ENCODE results near the gene CHERP. TPM values are rescaled to one million over a fixed set of nuclear protein-coding genes. Genes with fewer than 3 reads are reported as not detected.
"Not testable (repeated sequence)": the region's sequence is repeated elsewhere in the genome, so short reads cannot be mapped to it uniquely, and the experiment has no call there.

Gene CHERP
- total RNA-seq, 1 donor from 2014 or later, result 70.8 TPM

DNA sequence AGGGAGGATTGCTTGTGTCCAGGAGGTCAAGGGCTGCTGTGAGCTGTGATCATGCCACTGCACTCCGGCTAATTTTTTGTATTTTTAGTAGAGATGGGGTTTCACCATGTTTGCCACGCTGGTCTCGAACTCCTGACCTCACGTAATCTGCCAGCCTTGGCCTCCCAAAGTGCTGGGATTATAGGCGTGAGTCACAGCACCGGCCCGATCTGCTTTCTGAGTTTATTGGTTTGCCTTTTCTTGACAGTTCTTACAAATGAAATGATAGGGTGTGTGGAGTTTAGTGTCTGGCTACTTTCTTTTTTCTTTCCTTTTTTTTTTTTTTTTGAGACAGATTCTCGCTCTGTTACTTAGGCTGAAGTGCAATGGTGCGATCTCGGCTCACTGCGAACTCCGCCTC is 45.2 kb downstream of the CHERP start:
- DNase-seq (ENCODE audit: extremely low spot score, unreplicated experiment), result no peak
- no peaks in the 10 kb centered on the region for H3K27me3 Mint-ChIP-seq
- no peaks in the 10 kb centered on the region for H3K9me3 Mint-ChIP-seq
- H3K4me3 Mint-ChIP-seq, result peak overlapping the region; percentile 98
- H3K36me3 Mint-ChIP-seq, result peaks cover 8% of the 10 kb centered on the region
- no peak overlapping the region for H3K27ac Mint-ChIP-seq
- H3K4me1 Mint-ChIP-seq (ENCODE audit: unreplicated experiment), result peaks cover 14% of the 10 kb centered on the region
- TF ChIP-seq, protein P1, sequence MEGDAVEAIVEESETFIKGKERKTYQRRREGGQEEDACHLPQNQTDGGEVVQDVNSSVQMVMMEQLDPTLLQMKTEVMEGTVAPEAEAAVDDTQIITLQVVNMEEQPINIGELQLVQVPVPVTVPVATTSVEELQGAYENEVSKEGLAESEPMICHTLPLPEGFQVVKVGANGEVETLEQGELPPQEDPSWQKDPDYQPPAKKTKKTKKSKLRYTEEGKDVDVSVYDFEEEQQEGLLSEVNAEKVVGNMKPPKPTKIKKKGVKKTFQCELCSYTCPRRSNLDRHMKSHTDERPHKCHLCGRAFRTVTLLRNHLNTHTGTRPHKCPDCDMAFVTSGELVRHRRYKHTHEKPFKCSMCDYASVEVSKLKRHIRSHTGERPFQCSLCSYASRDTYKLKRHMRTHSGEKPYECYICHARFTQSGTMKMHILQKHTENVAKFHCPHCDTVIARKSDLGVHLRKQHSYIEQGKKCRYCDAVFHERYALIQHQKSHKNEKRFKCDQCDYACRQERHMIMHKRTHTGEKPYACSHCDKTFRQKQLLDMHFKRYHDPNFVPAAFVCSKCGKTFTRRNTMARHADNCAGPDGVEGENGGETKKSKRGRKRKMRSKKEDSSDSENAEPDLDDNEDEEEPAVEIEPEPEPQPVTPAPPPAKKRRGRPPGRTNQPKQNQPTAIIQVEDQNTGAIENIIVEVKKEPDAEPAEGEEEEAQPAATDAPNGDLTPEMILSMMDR (conservative IDR thresholded peaks at IDR 0.05), result no peak

DNA sequence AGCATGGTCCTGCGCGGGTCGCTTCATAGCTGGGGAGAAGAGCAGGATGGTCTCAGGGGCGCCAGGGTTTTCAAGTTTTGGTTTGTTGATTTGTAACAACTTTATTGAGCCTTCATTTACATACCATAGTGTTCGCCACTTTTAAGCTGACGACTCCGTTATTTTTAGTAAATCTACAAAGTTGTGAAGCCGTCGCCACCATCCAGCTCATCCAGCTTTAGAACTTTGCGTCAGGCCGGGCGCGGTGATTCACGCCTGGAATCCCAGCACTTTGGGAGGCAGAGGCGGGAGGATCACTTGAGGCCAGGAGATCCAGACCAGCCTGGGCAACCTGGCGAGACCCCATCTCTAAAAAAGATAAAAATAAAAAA is 45.6 kb downstream of the CHERP start:
- peaks cover 8% of the 10 kb centered on the region for H3K36me3 Mint-ChIP-seq
- no peaks in the 10 kb centered on the region for H3K27me3 Mint-ChIP-seq
- DNase-seq (ENCODE audit: extremely low spot score, unreplicated experiment), result no peak
- TF ChIP-seq, protein P1 (conservative IDR thresholded peaks at IDR 0.05), result no peak
- peak overlapping the region; percentile 93 for H3K27ac Mint-ChIP-seq
- H3K4me3 Mint-ChIP-seq, result peak overlapping the region; percentile 98
- H3K9me3 Mint-ChIP-seq, result no peaks in the 10 kb centered on the region
- peaks cover 14% of the 10 kb centered on the region for H3K4me1 Mint-ChIP-seq (ENCODE audit: unreplicated experiment)

DNA sequence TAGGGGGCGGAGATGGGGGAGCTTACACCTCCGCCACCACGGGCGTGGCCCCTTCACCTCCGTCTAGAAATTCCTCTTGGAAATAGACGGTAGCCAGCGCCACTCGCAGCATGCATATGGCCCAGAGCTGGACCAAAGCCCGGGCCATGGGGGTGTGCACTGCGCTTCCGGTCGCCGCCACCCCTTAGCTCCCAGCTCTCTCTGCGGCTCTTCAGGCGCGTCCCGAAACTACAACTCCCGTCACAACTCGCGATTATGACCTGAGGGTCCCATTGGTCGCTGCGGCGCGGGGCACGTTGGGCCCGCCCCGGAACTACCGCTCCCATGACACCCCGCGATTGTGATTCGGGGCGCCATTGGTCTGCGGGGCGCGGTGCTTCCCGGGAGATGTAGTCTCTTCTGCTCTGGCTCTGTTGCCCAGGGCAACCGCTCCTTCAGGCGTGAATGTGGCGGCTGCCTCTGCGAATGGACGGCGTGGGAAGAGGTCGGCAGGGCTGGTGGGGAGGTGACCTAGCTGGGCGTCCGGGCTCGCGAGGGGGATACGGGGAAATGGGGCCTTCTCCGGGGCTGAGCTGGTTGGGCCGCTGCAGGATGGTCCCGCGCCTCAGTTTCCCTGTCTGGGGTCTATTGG is 46.1 kb downstream of the CHERP start, which contains the start of the genes C19orf44 and CALR3:
TSS of gene C19orf44 (plus strand) at position 413 of the 631 bp plus-strand sequence. CDS start 4,399 bp downstream, outside the sequence.
TSS of gene CALR3 (minus strand) at position 186 of the 631 bp plus-strand sequence. CDS start at position 148, 38 bp downstream.
- DNase-seq (ENCODE audit: extremely low spot score, unreplicated experiment), result peak; percentile 98
- no peaks in the 10 kb centered on the region for H3K27me3 Mint-ChIP-seq
- H3K4me3 Mint-ChIP-seq, result peak within 1 kb of the TSS; percentile 98
- peaks cover 5% of the 10 kb centered on the region for H3K36me3 Mint-ChIP-seq
- peaks cover 14% of the 10 kb centered on the region for H3K4me1 Mint-ChIP-seq (ENCODE audit: unreplicated experiment)
- TF ChIP-seq, protein P1 (conservative IDR thresholded peaks at IDR 0.05), result peak; percentile 38
- H3K27ac Mint-ChIP-seq, result peak within 1 kb of the TSS; percentile 93
- no peaks in the 10 kb centered on the region for H3K9me3 Mint-ChIP-seq

DNA sequence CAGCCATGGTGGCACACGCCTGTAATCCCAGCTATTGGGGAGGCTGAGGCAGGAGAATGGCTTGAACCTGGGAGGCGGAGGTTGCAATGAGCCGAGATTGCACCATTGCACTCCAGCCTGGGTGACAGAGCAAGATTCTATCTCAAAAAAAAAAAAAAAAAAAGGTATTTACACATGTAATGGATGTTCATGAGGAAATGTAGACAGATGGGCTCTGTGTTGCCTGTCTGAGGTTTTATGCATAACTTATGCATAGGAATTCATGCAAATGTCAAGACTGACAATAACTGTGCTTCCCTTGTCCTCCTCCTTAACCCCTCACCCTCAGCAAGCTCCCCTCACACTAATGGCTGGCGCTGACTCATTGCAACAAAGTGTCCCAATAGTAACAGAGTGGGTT is 55.8 kb downstream of the CHERP start:
- not testable (repeated sequence) for DNase-seq (ENCODE audit: extremely low spot score, unreplicated experiment); H3K36me3 Mint-ChIP-seq; H3K27me3 Mint-ChIP-seq; H3K4me1 Mint-ChIP-seq (ENCODE audit: unreplicated experiment); H3K4me3 Mint-ChIP-seq; H3K27ac Mint-ChIP-seq; H3K9me3 Mint-ChIP-seq

DNA sequence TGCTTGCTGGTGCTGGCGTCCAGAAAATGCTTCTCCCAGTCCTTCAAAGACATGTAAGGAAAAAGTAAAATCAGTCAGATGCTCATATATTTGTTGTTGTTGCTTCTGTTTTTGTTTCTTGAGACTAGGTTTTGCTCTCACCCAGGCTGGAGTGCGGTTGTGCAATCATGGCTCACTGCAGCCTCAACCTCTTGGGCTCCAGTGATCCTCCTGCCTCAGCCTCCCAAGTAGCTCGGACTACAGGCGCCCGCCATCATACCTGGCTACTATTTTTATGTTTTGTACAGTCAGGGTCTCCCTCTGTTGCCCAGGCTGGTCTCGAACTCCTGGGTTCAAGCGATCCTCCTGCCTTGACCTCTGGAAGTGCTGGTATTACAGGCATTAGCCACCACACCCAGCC is 59.5 kb downstream of the CHERP start:
- DNase-seq (ENCODE audit: extremely low spot score, unreplicated experiment), result no peak
- Mint-ChIP-seq H3K9me3 (no peaks in the 10 kb centered on the region), H3K36me3 (no peaks in the 10 kb centered on the region), H3K4me1 (ENCODE audit: unreplicated experiment) (no peaks in the 10 kb centered on the region), H3K4me3 (no peak overlapping the region), H3K27me3 (no peaks in the 10 kb centered on the region), H3K27ac (no peak overlapping the region)
- TF ChIP-seq, protein P1 (conservative IDR thresholded peaks at IDR 0.05), result no peak

DNA sequence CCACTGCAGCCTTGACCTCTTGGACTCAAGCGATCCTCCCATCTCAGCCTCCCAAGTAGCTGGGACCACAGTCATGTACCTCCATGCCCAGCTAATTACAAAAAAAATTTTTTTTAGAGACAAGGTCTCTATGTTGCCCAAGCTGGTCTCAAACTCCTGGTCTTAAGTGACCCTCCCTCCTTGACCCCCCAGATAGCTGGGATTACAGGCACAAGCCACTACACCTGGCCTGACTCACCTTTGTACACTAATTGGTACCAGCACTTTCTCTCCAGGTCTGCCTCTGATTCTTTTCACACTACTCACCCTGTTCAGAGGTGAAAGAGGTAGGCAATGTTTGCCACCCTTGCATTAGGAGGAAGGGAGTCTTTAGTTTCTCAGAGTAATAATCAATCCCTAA is 64.9 kb downstream of the CHERP start:
- Mint-ChIP-seq H3K9me3 (no peaks in the 10 kb centered on the region), H3K4me3 (no peak overlapping the region), H3K4me1 (ENCODE audit: unreplicated experiment) (peaks cover 4% of the 10 kb centered on the region), H3K27me3 (no peaks in the 10 kb centered on the region), H3K27ac (no peak overlapping the region), H3K36me3 (no peaks in the 10 kb centered on the region)
- no peak for DNase-seq (ENCODE audit: extremely low spot score, unreplicated experiment)
- TF ChIP-seq, protein P1 (conservative IDR thresholded peaks at IDR 0.05), result no peak
